ENCODE measurements around the gene POU6F2.

DNA sequence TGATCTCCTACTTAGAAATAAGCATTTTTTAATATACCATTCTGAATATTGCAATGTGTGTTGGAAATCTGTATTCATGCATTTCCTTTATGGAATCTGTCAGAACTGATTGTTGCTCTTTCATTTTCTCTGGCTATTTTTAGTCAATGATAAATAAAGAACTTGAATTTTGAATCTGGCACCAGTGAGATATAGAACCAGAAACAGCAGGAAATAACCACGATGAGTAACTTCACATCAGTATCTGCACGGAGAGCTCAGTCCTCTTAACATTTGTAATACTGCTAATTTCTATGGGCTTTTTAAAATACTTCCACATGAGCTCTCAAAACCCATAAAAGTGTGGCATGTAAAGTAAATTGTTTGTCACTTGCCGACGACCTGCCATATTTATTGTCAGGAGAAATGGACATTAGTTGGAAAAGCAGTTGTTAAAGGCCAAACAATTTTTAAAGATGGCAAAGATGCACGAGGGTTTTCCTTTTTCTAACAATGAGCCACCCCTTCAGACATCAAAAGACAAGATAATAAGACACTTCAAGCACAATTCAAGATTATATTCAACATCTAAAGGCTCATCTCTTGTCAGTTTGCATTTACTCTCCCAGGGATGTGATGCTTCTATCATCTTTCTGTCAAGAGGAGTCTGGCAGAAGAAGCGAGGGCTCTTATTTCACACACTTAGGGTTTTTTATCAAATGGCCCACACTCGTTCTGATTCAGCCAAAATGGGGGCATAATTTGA is 118.3 kb downstream of the POU6F2 start:
- TF ChIP-seq CTCF (conservative IDR thresholded peaks at IDR 0.05; ENCODE audit: low read depth, low read length) (no peak), EZH2 (IDR thresholded peaks at IDR 0.05; ENCODE audit: borderline replicate concordance, low read depth, low read length, poor library complexity, severe bottlenecking) (no peak)

Data from A673 (cell line).